ENCODE data around the gene TPH2. TPM values are rescaled to one million over a fixed set of nuclear protein-coding genes. Genes with fewer than 3 reads are reported as not detected.

TPH2 gene
- total RNA-seq, 4 donors from 2014 or later, result not detected

DNA sequence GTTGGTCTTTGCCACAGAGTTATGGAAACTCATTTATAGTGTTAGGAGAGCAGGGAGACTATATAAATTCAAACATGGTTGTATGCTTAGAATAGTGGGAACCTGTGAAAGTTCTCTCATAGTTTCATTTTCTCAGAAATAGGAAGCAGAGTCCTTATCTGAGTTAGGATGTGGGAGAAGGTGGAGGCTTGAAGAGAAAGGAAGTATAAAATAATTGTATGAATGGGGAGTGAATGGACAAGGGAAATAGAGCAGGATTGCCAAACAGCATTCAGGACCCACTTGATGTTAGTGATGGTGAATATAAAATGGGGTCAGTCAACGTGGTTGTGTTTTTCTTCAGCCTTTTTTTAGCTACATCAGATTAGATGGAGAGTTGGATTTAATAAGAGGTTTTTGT lies 34.0 kb upstream of the TPH2 start:
- TF ChIP-seq, protein P1, sequence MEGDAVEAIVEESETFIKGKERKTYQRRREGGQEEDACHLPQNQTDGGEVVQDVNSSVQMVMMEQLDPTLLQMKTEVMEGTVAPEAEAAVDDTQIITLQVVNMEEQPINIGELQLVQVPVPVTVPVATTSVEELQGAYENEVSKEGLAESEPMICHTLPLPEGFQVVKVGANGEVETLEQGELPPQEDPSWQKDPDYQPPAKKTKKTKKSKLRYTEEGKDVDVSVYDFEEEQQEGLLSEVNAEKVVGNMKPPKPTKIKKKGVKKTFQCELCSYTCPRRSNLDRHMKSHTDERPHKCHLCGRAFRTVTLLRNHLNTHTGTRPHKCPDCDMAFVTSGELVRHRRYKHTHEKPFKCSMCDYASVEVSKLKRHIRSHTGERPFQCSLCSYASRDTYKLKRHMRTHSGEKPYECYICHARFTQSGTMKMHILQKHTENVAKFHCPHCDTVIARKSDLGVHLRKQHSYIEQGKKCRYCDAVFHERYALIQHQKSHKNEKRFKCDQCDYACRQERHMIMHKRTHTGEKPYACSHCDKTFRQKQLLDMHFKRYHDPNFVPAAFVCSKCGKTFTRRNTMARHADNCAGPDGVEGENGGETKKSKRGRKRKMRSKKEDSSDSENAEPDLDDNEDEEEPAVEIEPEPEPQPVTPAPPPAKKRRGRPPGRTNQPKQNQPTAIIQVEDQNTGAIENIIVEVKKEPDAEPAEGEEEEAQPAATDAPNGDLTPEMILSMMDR (IDR thresholded peaks at IDR 0.05), result no peak
- no peak for TF ChIP-seq POLR2A (IDR thresholded peaks at IDR 0.05)
- Histone ChIP-seq H3K9me3 (no peaks in the 10 kb centered on the region), H3K4me1 (no peaks in the 10 kb centered on the region), H3K27me3 (no peaks in the 10 kb centered on the region), H3K36me3 (peaks cover 0 to 58% (median 0%) of the 10 kb centered on the region in 3 donors), H3K4me3 (no peak overlapping the region), H3K27ac (no peak overlapping the region)
- no peak for DNase-seq

DNA sequence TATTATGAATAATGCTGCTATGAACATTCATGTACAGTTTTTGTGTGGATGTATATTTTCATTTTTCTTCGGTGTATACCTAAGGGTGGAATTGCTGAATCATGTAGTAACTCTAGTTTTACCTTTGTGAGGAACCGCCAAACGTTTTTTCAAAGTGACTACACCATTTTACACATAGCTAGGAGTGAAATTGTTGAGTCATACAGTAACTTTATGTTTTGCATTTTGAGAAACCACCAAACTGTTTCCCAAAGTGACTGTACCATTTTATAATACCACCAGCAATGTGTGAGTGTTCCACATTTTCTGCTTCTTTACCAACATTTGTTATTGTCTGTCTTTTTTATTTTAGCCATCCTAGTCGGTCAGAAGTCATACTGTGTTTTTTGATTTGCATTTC lies 3.1 kb upstream of the TPH2 start:
- no peaks in the 10 kb centered on the region for H3K4me1 ChIP-seq

DNA sequence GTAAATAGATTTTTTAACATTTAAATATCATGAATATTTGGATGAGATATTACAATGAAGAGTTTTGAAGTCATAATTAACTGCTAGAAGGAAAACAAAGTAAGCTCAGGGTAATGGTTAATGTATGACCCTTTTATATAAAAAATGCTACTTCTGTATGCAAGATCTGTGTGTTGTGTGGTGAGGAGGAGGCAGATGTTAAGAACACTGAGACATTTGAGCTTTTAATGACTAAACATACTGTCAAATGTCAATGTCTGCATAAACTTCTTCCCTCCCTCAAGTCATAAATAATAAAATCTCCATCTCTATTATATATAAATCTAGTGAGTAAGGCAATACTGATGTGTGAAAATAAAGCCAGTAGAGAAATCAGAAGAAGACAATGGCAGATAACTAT lies 1.4 kb downstream of the TPH2 start:
- no peak overlapping the region for H3K27ac ChIP-seq
- no peaks in the 10 kb centered on the region for H3K36me3 ChIP-seq
- no peak for DNase-seq
- no peak for TF ChIP-seq POLR2A (IDR thresholded peaks at IDR 0.05)
- TF ChIP-seq, protein P1 (IDR thresholded peaks at IDR 0.05), result no peak
- H3K4me1 ChIP-seq, result no peaks in the 10 kb centered on the region
- H3K27me3 ChIP-seq, result no peaks in the 10 kb centered on the region
- no peak overlapping the region for H3K4me3 ChIP-seq
- H3K9me3 ChIP-seq, result no peaks in the 10 kb centered on the region

More for the DNA sequence above, 3.1 kb upstream of the TPH2 start:
- H3K27ac ChIP-seq, result no peak overlapping the region
- TF ChIP-seq, protein P1 (IDR thresholded peaks at IDR 0.05), result no peak
- TF ChIP-seq POLR2A (IDR thresholded peaks at IDR 0.05), result no peak
- no peak overlapping the region for H3K4me3 ChIP-seq
- H3K36me3 ChIP-seq, result no peaks in the 10 kb centered on the region
- no peaks in the 10 kb centered on the region for H3K9me3 ChIP-seq
- H3K27me3 ChIP-seq, result no peaks in the 10 kb centered on the region
- no peak for DNase-seq

DNA sequence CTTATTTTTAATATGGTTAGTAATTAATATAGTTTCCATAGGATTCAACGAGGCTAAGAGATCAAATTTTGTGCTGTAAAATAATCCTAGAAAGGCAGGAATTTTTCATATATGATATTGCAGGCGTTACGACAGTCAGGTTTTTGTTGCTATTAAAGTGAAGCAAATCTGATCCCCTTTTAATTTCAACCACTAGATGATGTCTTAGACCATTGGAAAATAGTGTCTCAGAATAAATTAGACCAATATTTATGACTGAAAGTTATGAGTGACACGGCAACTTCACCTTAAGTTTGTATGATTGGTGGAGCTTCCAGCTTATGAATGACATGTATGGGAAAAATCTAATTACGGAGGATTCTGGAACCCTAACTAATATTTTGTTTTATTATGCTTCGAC lies 2.5 kb downstream of the TPH2 start:
- no peak overlapping the region for H3K27ac ChIP-seq
- H3K36me3 ChIP-seq, result no peaks in the 10 kb centered on the region
- no peak for DNase-seq
- no peaks in the 10 kb centered on the region for H3K27me3 ChIP-seq
- TF ChIP-seq, protein P1 (IDR thresholded peaks at IDR 0.05), result no peak
- no peak for TF ChIP-seq POLR2A (IDR thresholded peaks at IDR 0.05)
- no peaks in the 10 kb centered on the region for H3K9me3 ChIP-seq
- H3K4me3 ChIP-seq, result no peak overlapping the region
- H3K4me1 ChIP-seq, result no peaks in the 10 kb centered on the region

DNA sequence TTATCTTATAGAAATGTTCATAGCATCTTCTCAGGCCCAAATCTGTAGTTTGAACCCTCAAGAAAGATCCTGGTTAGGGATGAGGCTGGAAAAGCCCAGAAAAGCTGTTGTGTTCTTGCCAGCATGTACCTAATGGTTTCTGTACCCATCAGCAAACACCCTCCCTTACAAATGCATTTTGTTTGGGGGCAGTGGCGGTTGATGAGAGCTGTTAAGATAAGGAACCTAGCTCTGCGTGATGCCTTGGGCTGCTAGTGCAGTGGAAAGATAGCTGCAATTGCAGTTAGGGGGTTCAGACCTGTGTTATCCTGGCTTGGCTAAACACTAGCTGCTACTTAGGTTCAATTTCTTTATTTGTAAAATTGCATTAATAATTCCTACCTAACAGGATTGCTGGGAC lies 3.6 kb downstream of the TPH2 start:
- H3K27me3 ChIP-seq, result no peaks in the 10 kb centered on the region
- H3K9me3 ChIP-seq, result no peaks in the 10 kb centered on the region
- H3K36me3 ChIP-seq, result no peaks in the 10 kb centered on the region
- no peak overlapping the region for H3K27ac ChIP-seq
- no peak overlapping the region for H3K4me3 ChIP-seq
- DNase-seq, result no peak
- no peak for TF ChIP-seq POLR2A (IDR thresholded peaks at IDR 0.05)
- TF ChIP-seq, protein P1 (IDR thresholded peaks at IDR 0.05), result no peak
- no peaks in the 10 kb centered on the region for H3K4me1 ChIP-seq

DNA sequence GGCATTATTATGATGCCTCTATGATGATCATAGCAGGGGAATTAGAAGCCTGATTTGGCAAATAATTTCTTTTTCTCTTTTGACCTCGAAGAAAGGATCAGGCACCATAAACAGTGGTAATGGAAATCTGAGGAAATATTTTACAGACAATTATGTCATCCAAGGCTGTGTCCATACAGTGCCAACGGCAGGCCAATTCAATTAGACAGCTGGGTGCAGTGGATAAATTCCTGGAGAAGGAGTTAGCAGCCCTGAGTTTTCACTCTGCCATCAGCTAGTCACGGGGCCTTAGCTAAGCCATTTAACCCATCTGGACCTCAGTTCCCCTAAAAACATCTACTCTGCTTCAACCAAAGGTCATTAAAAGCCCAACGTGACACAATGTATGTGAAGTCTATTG lies 4.1 kb downstream of the TPH2 start:
- no peaks in the 10 kb centered on the region for H3K36me3 ChIP-seq
- no peak overlapping the region for H3K4me3 ChIP-seq
- H3K4me1 ChIP-seq, result no peaks in the 10 kb centered on the region
- H3K27ac ChIP-seq, result no peak overlapping the region
- TF ChIP-seq, protein P1 (IDR thresholded peaks at IDR 0.05), result no peak
- no peak for TF ChIP-seq POLR2A (IDR thresholded peaks at IDR 0.05)
- no peak for DNase-seq
- no peaks in the 10 kb centered on the region for H3K27me3 ChIP-seq
- H3K9me3 ChIP-seq, result no peaks in the 10 kb centered on the region

Measured in Peyer's patch (tissue), 4 donors.